Osteoblast (primary cell): Measurements from ENCODE around the gene VEGFA. TPM values are rescaled to one million over a fixed set of nuclear protein-coding genes. Genes with fewer than 3 reads are reported as not detected.

ENCODE experiments used
- DNase-seq: peaks from one replicate; pipeline ENCODE4 v3.0.0; 2011; ENCODE audit warnings: low spot score, mixed read lengths; ENCODE audit not compliant: insufficient read length; ENCODE audit errors: missing footprints
- H2AFZ ChIP-seq: 2 replicates; pipeline ENCODE4 v1.6.0; 2011; ENCODE audit warnings: mild to moderate bottlenecking, low read length
- H3K27ac ChIP-seq: 2 replicates; pipeline ENCODE4 v1.5.1; 2011; ENCODE audit warnings: mild to moderate bottlenecking, low read depth, low read length, moderate library complexity
- H3K27me3 ChIP-seq: 2 replicates; pipeline ENCODE4 v1.6.0; 2012; ENCODE audit warnings: mild to moderate bottlenecking, control low read depth, inconsistent platforms, low read length, moderate library complexity; ENCODE audit not compliant: insufficient read depth
- H3K36me3 ChIP-seq: 2 replicates; pipeline ENCODE4 v1.5.1; 2011; ENCODE audit warnings: mild to moderate bottlenecking, low read length, control low read depth, moderate library complexity; ENCODE audit not compliant: insufficient read depth
- H3K4me1 ChIP-seq: 2 replicates; pipeline ENCODE4 v1.5.1; 2011; ENCODE audit warnings: mild to moderate bottlenecking, low read length, control low read depth, moderate library complexity; ENCODE audit not compliant: insufficient read depth
- H3K4me2 ChIP-seq: 2 replicates; pipeline ENCODE4 v1.6.0; 2011; ENCODE audit warnings: mild to moderate bottlenecking, low read length; ENCODE audit not compliant: insufficient read depth
- H3K4me3 ChIP-seq: fragments of 200-600 bp; sonication (generic); 3 replicates; pipeline ENCODE4 v1.5.1; 2012; ENCODE audit warnings: mild to moderate bottlenecking, low read length, inconsistent platforms; ENCODE audit not compliant: insufficient read depth
- H3K79me2 ChIP-seq: 2 replicates; pipeline ENCODE4 v1.6.0; 2012; ENCODE audit warnings: mild to moderate bottlenecking, low read length, control low read depth, inconsistent platforms; ENCODE audit not compliant: insufficient read depth
- H3K9me3 ChIP-seq: 2 replicates; pipeline ENCODE4 v1.5.1; 2011; ENCODE audit warnings: low read depth, low read length, control low read depth
- H4K20me1 ChIP-seq: 2 replicates; pipeline ENCODE4 v1.6.0; 2012; ENCODE audit warnings: mild to moderate bottlenecking, low read length, control low read depth; ENCODE audit not compliant: insufficient read depth
- total RNA-seq: library from RNA; depleted of rRNA; stranded (reverse); fragments of >200 nt; gene quantifications from 2 replicates; pipeline ENCODE4 v1.2.3, GENCODE V29; 2012
- TF ChIP-seq, protein P1 (sequence below): IDR thresholded peaks from 2 replicates; pipeline ENCODE4 v1.5.1; 2011; ENCODE audit warnings: mild to moderate bottlenecking, low read depth, low read length, moderate library complexity; ENCODE audit errors: extremely low read depth

VEGFA gene
- total RNA-seq, 1 donor: 193 TPM

DNA sequence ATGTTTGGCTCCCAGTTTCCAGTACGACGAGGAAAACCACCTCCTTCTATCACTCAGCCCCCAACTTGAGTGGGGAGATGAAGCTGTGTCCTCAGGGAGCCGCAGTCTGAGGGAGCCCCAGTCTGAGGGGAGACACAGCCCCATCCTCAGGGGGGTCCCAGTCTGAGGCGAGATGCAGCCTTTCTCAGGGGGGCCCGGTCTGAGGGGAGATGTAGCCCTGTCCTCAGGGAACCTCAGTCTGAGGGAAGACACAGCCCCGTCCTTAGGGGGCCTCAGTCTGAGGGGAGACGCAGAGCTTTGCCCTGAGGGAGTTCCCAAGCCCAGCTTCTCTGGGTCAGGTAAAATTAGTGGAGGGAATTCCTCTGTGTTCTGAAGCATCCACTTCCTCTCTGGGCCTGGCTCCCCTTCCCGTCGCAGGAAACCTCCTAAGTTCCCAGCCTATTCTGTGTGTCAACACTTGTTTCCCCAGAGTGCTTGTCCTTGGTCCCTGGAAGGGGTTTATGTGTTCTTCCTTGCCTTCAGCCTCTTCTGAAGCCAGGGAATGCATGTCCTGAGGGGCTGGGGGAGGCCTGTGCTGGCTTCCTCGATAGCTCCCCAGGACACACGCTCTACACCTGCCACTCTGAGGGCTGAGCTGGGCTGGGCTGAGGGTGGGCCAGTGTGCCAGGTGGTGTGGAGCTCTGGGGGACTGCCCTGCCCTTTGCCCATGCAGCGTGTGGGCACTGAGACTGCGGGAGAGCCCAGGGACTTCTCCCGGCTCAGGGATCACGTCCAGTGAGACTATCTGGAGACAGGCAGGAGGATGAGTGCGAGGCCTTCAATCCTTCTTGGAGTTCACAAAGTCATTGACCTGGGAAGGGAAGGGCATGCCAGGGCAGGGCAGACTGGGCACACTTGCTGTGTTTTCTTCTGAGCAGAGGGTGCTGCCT is 55.4 kb downstream of the VEGFA start:
- Histone ChIP-seq H3K27ac (no peak overlapping the region), H3K36me3 (no peaks in the 10 kb centered on the region), H3K4me3 (no peak overlapping the region), H4K20me1 (no peaks in the 10 kb centered on the region), H3K4me1 (no peaks in the 10 kb centered on the region), H3K27me3 (peaks cover 12% of the 10 kb centered on the region), H3K9me3 (no peaks in the 10 kb centered on the region), H3K4me2 (no peak overlapping the region), H3K79me2 (no peaks in the 10 kb centered on the region), H2AFZ (no peak overlapping the region)
- TF ChIP-seq, protein P1, sequence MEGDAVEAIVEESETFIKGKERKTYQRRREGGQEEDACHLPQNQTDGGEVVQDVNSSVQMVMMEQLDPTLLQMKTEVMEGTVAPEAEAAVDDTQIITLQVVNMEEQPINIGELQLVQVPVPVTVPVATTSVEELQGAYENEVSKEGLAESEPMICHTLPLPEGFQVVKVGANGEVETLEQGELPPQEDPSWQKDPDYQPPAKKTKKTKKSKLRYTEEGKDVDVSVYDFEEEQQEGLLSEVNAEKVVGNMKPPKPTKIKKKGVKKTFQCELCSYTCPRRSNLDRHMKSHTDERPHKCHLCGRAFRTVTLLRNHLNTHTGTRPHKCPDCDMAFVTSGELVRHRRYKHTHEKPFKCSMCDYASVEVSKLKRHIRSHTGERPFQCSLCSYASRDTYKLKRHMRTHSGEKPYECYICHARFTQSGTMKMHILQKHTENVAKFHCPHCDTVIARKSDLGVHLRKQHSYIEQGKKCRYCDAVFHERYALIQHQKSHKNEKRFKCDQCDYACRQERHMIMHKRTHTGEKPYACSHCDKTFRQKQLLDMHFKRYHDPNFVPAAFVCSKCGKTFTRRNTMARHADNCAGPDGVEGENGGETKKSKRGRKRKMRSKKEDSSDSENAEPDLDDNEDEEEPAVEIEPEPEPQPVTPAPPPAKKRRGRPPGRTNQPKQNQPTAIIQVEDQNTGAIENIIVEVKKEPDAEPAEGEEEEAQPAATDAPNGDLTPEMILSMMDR: no peak
- DNase-seq: no peak

DNA sequence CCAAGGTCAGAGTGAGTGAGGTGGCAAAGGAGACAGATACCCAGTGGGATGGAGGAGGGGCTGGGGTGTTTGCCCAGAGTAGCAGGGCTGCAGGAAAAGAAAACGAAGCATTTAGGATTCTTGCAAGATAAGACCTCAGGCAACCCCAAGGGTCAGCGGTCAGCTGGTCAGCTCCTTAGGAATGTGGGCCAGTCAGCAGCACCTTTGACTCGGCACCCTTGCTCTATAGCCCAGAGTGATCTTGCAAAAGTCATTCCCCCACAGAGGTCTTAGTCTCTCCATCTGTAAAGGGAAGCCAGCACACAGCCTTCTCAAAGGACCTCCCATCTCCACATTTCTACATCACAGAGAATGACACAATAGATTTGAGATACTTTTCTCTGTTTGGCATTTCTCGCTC is 56.7 kb downstream of the VEGFA start:
- Histone ChIP-seq H3K79me2 (no peaks in the 10 kb centered on the region), H3K27me3 (peaks cover 18% of the 10 kb centered on the region), H3K4me2 (no peak overlapping the region), H3K4me1 (no peaks in the 10 kb centered on the region), H3K4me3 (no peak overlapping the region), H4K20me1 (no peaks in the 10 kb centered on the region), H3K9me3 (no peaks in the 10 kb centered on the region), H2AFZ (no peak overlapping the region), H3K36me3 (no peaks in the 10 kb centered on the region), H3K27ac (no peak overlapping the region)
- TF ChIP-seq, protein P1: no peak
- no peak for DNase-seq

DNA sequence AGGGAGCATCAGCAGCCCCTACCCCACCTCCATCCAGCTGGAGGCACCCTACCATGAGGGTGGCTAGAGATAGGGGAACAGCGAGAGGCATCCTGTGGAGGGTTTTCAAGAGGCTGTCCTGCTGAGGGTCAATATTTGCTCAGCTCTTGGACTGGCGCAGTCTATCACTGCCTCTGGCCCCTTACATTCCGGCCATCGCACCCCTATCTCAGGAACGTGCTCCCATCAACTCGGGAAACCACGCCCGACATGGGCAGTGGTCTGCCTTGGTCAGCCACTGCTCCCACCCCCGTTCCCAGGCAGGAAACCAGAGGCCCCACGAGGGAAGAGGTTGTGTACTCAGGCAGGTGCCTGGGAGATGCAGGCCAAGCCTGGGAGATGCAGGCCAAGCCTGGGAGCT is 57.9 kb downstream of the VEGFA start:
- Histone ChIP-seq H3K4me3 (no peak overlapping the region), H3K27ac (no peak overlapping the region), H2AFZ (no peak overlapping the region), H3K4me1 (no peaks in the 10 kb centered on the region), H3K9me3 (no peaks in the 10 kb centered on the region), H4K20me1 (no peaks in the 10 kb centered on the region), H3K27me3 (peaks cover 18% of the 10 kb centered on the region), H3K4me2 (no peak overlapping the region), H3K36me3 (no peaks in the 10 kb centered on the region), H3K79me2 (no peaks in the 10 kb centered on the region)
- TF ChIP-seq, protein P1: no peak
- no peak for DNase-seq

DNA sequence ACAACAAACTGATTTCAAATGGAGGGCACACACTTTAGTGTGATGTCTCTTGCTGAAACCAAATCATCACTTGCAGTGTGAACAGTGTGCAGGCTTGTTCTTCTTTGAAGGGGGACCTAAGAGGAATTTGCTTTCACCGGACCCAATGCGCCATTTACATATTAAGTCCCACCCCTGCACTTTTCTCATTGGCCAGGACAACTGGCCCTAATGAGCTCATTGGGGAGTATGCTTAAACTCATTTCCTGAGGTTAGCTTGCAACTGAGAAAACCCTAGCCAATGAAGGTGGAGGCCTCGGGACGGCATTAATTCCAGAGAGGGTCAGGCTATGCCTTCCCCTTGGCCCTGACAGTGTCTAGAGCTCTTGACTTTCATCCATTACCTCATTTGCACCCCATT is 58.7 kb downstream of the VEGFA start:
- Histone ChIP-seq H3K27ac (no peak overlapping the region), H3K27me3 (peaks cover 18% of the 10 kb centered on the region), H3K79me2 (no peaks in the 10 kb centered on the region), H3K4me1 (no peaks in the 10 kb centered on the region), H3K4me3 (no peak overlapping the region), H2AFZ (no peak overlapping the region), H3K9me3 (no peaks in the 10 kb centered on the region), H4K20me1 (no peaks in the 10 kb centered on the region), H3K4me2 (no peak overlapping the region), H3K36me3 (no peaks in the 10 kb centered on the region)
- TF ChIP-seq, protein P1: no peak
- DNase-seq: peak; percentile 82
